HG02571 (cell line): ENCODE measurements around the gene C10orf71.

Experiments used
- ATAC-seq: cut with Tn5 transposase; IDR thresholded peaks from one replicate; pipeline ENCODE4 v1.9.1; 2021; ENCODE audit warnings: mild to moderate bottlenecking, moderate library complexity; ENCODE audit not compliant: unreplicated experiment

C10orf71 gene, protein sequence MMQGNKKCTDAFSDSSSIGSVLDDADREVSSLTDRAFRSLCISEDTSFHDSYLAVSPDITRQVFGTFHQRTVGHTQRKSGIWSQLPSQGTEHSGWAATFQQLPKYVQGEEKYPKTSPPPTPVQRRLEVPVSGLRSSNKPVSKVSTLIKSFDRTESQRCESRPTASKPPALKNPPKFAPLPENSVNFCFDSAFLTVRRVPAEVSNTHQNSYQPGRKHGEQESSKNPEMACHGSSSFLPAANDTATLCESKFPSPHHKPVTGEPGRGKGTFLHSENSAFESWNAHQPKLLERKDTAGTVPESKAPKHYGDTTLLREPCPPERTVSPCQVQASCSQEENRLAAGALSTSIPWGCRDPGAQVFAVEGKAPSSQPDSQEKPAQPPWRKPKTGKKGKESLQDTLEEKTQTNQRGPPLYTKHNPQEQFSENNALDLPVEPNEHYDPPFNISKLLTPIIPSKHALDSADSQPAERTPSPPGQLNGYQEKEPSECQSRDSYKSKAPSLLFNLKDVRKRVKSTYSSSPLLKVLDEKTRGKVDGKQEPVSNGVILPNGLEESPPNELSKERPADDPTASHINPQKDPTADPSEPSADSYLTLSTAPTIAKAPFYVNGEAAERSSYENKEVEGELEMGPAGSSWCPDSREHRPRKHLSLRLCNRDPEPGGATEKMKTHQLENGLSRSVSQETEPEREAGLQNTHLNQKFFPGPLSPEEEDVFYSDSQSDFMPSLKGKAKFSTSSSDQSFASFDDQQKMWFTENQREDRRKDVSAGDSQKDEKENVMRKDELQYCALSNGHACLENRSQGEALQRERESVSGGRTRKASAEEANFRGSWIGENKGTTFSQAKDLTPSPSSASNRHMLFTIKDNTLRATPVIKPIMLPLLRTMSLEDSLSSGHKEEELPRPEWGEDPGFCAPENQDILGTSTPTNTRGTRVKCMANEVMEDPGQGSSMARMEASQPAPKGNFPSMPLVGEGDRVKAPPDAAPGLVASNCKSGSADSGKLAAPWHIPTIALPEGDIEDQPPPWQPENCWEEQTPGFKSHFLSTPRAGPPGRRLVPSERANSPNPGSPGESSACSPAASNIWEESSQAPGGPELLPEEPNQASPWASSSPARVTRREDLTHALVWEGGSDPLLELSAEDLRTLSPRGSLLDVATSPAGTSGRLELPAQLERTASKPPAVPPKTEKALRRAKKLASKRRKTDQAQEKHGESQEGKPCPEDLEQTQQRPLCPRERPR (N-terminal part only)

DNA sequence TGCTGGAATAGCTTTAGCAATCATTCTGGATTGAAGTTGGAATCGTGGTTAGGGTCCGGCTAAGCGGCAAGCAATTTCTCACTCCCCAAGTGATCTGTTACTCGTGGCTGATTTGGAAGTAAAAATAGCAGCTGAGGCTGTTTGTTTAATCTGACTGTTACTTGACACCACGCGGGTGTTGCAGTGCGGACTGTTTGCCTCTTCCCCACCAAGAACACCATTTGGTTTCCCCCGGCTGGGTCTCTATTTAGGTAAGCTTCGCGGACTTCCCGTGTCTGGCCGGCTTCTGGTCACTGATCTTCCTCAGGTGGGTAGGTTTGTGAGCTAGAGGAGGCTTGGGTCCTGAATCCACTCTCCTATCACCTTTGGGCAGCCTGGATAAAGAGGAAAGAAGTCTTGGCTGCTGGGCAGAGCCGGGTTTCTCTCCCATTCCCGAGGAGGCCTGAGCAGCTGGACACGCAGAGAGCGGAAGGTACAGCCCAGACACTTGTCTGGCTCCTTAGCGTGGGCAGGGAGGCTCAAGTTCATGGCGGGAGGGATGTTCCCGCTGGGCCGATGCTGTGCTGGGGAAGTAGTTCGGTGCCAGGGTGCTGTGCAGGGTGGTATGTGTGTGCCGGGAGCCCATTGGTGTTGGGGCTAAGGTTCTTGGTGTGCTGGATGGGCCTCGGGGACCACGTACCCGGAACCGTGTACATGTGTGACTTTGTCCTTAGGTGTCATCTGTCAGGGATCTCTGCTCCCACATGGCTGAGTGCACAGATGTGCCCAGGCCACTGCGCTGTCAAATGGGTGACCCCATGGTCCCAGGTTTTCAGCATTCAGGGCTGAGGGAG is at the start of gene C10orf71:
Gene C10orf71 (plus strand): TSS at position 188 of the 833 bp plus-strand sequence. CDS start 23,376 bp downstream, outside the sequence.
- ATAC-seq, result no peak

DNA sequence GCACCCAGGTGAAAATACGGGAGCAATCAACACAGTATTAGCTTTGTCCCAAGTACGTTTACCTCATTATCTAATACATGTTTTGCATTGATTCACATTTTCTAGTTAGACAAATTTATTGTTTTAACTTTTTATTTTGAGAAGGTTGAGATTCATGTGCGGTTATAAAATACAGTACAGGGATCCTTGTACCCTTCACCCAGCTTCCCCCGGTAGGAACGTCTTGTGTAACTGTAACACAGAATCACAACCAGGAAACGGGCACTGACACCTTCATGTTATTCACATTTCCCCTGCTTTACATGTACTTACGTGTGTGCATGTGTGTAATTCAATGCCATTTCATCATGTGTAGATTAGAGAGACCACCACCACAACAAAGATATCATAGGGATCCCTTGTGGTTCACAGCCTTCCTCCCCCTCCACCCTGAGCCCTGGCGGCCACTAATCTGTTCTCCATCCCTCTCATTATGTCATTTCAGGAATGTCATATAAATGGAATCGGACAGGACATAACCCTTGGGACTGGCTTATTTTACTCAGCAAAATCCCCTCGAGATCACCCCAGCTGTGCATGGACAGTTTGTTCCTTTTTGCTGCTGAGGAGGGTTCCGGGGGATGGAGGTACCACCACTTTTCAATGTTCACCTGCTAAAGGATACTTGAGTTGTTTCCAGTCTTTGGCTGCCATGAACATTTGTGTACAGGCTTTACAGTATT is 46.5 kb upstream of the C10orf71 start:
- no peak for ATAC-seq

DNA sequence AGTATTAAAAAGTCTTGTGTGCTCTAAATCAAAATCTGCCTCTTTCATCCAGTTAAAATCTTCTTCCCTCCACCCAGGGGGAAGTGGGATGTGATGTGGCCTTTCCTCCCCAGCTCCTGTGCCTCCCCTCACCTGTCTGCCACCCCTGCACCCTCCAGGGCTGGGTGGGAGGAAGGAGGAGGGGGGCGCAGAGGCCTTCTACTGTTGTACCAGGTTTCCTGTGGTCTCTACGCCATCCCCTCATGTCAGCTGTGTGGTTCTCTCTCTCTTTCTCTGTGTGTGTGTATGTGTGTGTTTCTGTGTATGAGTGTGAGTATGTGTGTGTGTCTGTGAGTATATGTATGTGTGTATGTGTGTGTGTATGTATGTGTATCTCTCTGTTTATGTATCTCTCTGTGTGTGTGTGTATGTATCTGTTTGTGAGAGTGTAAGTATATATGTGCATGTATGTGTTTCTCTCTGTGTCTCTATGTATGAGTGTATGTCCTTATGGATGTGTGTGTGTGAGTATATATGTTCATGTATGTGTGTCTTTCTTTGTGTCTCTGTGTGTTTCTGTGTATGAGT is 45.5 kb upstream of the C10orf71 start:
- no peak for ATAC-seq

DNA sequence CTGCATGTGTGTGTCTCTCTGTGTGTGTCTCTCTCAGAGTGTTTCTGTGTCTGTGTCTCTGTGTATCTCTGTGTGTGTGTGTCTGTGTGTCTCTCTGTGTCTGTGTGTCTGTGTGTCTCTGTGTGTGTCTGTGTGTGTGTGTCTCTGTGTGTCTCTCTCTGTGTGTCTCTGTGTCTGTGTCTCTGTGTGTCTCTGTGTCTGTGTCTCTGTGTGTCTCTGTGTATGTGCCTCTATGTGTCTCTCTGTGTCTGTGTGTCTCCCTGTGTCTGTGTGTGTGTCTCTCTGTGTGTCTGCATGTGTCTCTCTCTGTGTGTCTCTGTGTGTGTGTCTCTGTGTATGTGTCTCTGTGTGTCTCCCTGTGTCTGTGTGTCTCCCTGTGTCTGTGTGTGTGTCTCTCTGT is 44.8 kb upstream of the C10orf71 start:
- no peak for ATAC-seq

DNA sequence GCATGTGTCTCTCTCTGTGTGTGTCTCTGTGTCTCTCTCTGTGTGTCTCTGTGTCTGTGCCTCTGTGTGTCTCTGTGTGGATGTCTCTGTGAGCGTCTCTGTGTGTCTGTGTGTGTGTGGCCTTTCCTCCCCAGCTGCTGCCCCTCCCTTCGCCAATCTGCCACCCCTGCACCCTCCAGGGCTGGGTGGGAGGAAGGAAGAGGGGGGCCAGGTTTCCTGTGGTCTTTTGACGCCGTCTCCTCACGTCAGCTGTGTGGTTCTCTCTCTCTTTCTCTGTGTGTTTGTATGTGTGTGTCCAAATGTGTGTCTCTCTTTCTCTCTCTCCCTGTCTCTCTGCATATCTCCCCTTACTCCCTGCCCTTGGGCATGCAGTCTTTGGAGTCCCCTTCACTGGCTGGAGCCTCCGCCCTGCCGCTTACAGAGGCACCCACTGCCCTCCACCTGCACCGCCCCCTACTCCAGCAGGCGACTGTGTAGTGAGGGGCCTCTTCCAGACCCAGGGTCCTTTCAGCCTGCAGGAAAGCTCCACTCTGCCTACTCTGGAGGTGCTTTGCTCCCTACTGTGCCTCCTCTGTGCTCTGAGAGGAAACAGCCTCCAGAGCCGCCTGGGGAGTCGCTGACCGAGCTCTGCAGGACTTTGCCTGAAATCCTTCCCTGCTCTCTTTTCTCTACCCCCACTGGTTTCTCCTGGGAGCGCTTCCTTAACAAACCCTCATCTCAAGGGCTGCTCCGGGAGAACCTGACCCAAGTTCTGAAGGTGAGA is 44.2 kb upstream of the C10orf71 start:
- no peak for ATAC-seq

DNA sequence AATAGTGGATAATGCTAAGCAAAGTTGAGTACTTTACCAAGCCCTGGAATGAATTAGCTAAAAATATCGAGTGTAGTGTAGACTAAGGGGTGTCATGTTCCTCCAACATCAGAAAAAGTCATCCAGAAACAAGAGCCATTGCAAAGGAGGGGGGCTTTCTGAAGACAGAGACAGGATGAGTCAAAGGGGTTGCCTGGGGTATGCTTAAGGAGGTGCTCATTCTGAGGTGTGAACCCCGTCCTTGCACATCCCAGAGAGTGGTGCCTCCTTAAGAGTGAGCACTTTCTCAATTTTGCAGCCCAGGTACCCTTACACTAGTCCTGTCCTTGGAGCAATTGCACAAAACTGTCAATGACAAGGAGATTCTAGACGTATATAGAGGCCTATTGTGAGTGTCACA is 43.1 kb upstream of the C10orf71 start:
- ATAC-seq, result no peak

DNA sequence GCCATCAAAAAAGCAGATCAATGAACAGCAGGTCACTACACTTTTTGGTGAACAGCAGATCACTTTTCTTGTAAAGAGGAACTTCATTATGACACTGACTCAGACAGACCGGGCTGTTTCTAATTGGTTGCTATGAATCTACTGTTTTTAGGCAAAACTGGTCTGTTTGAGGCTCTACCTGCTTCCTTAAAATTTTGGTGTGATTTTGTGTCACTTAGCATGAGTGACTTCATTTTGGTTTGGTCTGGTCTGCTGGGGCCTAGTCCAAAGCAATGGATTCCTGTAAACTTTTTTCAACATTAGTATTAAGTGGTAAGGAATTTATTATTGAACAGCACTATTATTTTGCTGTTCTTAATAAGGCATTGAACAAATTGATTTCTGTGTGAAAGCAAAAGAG is 41.8 kb upstream of the C10orf71 start:
- no peak for ATAC-seq

DNA sequence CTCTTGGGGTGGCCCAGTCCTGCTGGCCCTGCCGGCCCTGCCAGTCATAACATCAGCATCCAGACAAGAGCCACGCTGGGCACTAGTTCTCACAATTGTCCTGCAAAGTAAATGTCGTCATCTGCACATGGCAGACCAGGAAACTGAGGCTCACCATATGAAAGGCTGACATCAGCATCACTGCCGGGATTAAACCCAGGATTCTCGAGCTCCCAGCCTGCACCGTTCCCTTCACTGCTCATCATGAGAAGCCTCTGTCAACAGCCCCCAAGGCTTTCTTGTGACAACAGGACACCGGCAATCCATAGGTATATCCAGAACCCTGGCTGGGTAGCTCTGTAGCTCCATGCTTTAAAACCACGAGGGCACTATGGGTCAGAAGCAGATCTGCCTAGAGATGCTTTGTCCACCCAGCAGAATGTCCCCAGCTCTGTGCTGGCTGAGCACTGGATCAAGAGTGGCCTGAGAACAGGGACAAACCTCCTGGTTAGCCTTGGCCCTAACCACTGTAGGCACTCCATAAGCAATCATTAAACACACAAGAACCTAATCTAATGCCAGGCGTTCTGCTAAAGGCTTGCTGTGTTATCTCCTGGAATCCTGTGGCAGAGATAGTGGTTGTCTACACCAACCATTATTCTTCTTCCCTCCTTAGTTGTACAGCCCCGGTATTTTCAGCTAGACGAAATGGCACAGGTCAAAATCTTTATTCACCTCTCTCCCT is 41.2 kb upstream of the C10orf71 start:
- ATAC-seq, result no peak

DNA sequence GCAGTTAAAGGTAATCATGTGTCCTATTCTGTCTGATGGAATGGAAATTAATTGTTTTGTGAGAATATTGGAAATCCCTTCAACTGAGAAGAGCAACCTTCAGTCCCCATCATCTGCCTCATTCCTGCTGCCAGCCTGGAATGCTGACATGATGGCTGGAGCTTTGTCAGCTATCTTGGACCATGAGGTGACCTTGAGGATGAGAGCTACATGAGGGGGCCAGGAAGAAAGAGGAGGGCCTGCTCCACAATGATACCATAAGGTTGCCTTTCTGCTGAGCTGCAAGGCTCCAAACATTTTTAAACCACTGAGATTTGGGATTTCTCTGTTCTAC is 40.7 kb upstream of the C10orf71 start:
- ATAC-seq, result no peak

DNA sequence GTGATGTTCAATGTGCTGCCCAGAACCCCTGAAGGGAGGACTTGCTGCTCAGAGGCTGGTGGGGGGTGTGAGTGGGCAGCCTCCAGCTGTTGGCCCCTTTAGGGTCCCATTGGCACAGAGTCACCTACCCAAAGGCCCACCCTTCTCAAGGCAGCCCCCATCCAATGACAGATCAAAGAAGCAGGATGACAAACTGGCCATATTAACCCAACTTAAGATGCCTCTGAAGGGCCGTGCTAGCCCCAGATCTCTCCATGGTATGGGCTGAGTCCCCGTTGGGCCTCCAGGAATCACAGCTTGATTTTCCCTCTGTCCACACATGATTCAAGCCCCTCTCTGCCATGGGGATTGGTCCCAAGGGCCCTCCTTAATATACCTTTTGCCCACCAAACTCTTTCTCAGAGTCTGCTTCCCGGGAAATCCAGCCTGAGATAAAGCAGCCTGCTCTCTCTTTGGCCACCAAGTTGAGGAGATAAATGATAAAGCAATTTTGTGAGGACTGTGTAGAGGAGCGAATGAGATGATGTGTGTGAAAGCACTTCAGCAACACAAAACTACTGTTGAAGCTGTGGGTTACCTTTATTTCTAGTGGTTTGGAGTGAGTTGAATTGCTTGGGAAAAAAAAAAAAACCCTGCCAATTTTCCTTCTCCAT is 38.2 kb upstream of the C10orf71 start:
- ATAC-seq, result no peak

DNA sequence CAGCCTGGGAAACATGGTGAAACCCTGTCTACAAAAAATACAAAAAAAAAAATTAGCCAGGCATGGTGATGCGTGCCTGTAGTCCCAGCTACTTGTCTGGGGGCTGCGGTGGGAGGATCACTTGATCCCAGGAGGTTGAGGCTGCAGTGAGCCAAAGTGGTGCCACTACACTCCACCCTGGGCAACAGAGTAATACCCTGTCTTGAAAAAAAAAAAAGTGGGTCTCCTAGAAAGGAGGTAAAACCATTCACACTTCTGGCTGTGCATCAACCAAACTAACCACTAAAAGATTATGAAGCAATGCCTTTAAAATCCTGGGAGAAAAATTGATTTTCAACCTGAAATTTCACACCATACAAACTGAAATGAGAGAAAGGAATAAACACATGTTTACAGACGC is 35.4 kb upstream of the C10orf71 start:
- ATAC-seq, result no peak

DNA sequence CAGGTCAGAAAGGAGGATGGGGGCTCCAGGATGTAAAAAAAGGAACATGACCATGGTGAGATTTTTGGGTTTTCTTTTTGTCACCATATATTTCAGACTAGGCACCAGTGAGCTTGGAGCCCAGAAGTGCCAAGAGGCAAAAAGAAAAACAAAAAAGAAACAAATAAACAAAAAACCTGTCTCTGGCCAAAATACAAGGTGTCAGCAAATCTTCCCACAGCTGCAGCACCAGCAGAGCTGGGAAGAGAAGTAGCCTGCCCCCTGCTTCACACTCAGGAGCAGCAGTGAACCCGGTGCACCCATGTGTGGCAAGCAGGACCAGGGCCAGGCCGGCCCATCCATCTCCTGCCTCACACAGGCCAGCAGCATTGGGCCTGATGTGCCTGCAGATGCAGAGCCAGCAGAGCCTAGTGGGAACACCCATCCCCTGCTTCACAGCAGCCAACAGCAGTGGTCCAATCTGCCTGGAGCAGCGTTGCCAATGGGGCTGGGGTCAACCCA is 34.7 kb upstream of the C10orf71 start:
- no peak for ATAC-seq

DNA sequence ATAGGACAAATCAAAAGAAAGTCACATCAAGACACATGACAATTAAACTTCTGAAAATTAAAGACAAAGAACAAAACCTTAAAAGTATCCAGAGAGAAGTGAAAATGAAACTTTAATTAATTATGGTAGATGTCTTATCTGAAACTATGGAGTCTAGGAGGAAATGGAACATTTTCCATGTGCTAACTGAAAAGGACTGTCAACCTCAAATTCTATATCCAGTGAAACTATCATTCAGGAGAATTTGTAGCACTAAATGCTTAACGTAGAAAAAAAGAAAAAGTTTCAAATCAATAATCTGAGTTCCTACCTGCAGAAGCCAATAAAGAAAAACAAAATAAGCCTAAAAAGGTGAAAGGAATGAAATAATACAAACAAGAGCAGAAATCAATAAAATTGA is 33.1 kb upstream of the C10orf71 start:
- ATAC-seq, result no peak

DNA sequence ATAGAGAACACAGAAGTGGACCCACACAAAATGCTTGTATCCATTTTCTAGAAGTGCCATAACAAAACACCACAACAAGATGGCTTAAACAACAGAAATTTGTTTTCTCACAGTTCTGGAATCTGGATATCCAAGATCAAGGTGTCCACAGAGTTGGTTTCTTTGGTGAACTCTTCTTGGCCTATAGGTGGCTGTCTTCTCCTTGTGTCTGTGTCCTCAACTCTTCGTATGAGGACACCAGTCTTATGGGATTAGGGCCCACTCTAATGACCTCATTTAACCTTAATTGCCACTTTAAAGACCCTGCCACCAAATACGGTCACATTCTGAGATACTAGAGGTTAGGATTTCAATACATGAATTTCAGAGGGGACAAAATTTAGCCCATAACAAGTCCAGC is 30.8 kb upstream of the C10orf71 start:
- no peak for ATAC-seq

DNA sequence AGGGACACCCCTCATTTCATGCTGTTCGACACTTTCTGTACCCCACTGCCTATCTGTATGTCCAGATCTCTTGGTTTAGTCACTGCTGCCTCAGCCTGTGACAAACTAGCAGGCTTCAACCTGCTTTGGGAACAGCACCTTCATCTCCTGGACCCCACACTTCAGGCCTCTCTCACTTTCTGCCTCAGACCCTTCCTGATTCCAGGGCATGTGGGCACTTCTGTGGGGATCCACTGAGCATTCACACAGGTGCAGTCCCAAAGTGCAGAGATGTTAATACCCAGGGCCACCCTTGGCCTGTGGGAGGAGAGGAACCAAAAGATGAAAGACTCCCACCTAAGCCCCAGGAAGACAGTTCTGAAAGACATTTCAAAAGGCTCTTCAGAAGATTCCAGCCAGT is 29.4 kb upstream of the C10orf71 start:
- ATAC-seq, result no peak

DNA sequence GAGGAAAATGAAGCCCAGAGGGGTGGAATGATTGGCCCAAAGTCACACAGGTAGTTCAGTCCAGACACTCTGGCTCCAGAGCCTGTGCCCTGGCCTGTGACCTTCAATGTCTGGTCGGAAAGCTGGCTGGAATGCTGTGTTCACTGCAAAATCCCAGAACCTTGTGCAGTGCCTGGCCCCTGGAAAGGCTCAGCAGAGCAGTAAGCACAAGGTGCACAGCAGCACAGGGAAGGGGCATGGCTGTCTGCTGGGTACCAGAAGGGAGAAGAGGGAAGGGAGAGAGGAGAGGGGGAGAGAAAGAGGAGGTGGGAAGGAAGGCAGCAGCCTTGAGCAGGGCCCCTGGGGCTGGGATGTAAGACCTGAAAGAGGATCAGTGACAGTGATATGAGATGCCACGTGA is 28.4 kb upstream of the C10orf71 start:
- no peak for ATAC-seq

DNA sequence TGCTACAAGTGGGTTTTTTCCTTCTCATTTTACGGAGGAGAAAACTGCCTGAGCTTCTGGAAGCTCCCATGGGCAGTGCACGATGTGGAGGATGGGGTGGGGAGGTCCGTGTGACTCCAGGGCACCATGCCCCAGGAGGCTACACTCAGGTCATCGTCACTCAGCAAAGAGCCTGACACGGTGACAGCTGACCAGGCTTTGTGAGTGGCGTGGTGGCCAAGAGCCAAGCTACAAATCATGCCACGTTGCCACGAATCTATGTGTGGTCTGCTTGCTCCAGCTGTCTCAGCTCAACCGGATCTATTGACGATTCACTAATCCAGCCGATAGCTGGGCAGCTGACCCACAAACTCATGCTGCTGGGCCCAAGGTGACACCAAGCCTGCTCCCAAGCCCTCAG is 27.6 kb upstream of the C10orf71 start:
- no peak for ATAC-seq
